HepG2 (cell line): ENCODE measurements around the gene ZNF629. TPM values are rescaled to one million over a fixed set of nuclear protein-coding genes. Genes with fewer than 3 reads are reported as not detected.

ENCODE experiments used
- PRPF4 ChIP-seq: fragments of 200-400 bp; formaldehyde crosslinking; IDR thresholded peaks from 2 replicates; pipeline ENCODE4 v1.6.1; 2016; ENCODE audit warnings: low read length, low read depth; ENCODE audit not compliant: poor library complexity, severe bottlenecking
- REL ChIP-seq: sonication (generic); formaldehyde crosslinking; conservative IDR thresholded peaks from 2 replicates; pipeline ENCODE4 v1.8.0; 2022; ENCODE audit warnings: mild to moderate bottlenecking, missing genetic modification reagents, moderate library complexity
- TRIM24 ChIP-seq: sonication (generic); formaldehyde crosslinking; IDR thresholded peaks from 2 replicates; pipeline ENCODE4 v1.8.0; 2022; ENCODE audit warnings: mild to moderate bottlenecking, missing genetic modification reagents
- XBP1 ChIP-seq: sonication (generic); formaldehyde crosslinking; IDR thresholded peaks from 2 replicates; pipeline ENCODE4 v1.5.0; 2020; ENCODE audit warnings: missing genetic modification reagents
- ZBTB21 ChIP-seq: sonication (generic); formaldehyde crosslinking; IDR thresholded peaks from 2 replicates; pipeline ENCODE4 v1.4.0; 2020; ENCODE audit warnings: missing genetic modification reagents
- ZNF678 ChIP-seq: sonication (generic); formaldehyde crosslinking; IDR thresholded peaks from 2 replicates; pipeline ENCODE4 v1.4.0; 2020; ENCODE audit warnings: mild to moderate bottlenecking, missing genetic modification reagents
- polyA plus RNA-seq, 8 experiments: library from polyadenylated mRNA; depleted of rRNA in 3 of 8; stranded (reverse) in 7 of 8; unstranded in 1 of 8; fragments of >200 nt; fragmentation: Illumina TruSeq in 4 of 8; extraction: Trizol in 4 of 8; gene quantifications; 2 replicates each; pipeline versions ENCODE4 v1.2.1 to v1.2.3, GENCODE V29; 2011 to 2016; ENCODE audit warnings: low read depth in 4 of 8, missing spikeins in 1 of 8, mixed read lengths in 1 of 8; ENCODE audit not compliant: insufficient read depth in 1 of 8
- total RNA-seq, 5 experiments: library from RNA; depleted of rRNA; stranded (reverse); fragments of >200 nt; fragmentation: Illumina TruSeq; extraction: Trizol; gene quantifications; 2 replicates each; pipeline ENCODE4 v1.2.3, GENCODE V29; 2016; ENCODE audit warnings: low read depth in 1 of 5
- TF ChIP-seq, protein P1 (sequence below): sonication (generic); formaldehyde crosslinking; IDR thresholded peaks from 2 replicates; pipeline ENCODE4 v1.4.0; 2020; ENCODE audit warnings: missing genetic modification reagents
- TF ChIP-seq, protein P2 (sequence below): sonication (generic); formaldehyde crosslinking; IDR thresholded peaks from 2 replicates; pipeline ENCODE4 v1.5.1; 2020; ENCODE audit warnings: missing genetic modification reagents, mild to moderate bottlenecking, borderline replicate concordance
- TF ChIP-seq, protein P3 (sequence below): sonication (generic); formaldehyde crosslinking; IDR thresholded peaks from 2 replicates; pipeline ENCODE4 v1.5.1; 2020; ENCODE audit warnings: mild to moderate bottlenecking, missing genetic modification reagents

Gene ZNF629
- total and polyA plus RNA-seq, 2 of the 13 experiments (the other 11 are each of a cell fraction or from before 2014, with no cell fraction given), result 6.1 to 16.5 TPM

DNA sequence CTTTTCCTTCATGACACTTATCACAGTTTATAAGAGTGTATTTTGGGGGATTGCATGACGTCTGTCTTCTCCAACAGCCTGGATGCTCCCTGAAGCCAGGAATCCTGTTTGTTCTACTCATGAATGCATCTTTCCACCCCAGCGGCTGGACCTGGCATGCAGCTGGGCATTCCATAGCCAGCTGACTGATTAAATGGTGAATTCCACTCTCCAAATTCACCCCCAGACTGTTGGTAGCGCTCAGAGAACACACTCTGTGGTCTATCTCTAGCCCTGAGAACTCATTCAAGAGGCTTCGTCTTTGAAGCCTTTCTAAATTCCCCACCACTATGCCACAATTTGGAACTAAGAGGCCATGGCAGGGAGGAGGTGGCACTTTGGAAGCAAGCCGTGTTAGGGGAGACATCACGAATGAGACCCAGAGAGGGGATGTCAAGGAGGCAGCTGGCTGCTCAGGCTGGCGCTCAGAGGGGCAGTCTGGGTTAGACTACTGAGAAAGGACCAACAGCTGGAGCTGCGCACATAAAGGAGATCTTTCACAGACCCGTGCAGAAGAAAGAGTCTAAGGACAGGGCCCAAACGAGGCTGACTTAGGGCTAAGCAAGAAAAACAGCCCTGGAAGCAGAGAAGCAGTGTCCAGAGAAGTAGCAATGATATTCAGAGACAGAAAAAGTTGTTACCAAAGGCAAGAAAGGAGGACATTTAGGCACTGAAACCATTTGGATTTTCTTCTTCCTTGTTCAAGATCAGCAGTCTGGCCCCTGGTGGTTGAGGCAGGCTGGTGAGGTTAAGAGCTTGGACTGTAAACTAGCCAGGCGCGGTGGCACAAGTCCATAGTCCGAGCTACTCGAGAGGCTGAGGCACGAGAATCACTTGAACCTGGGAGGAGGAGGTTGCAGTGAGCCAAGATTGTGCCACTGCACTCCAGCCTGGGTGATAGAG lies 42.4 kb upstream of the ZNF629 start (continued):
- TF ChIP-seq, protein P1, sequence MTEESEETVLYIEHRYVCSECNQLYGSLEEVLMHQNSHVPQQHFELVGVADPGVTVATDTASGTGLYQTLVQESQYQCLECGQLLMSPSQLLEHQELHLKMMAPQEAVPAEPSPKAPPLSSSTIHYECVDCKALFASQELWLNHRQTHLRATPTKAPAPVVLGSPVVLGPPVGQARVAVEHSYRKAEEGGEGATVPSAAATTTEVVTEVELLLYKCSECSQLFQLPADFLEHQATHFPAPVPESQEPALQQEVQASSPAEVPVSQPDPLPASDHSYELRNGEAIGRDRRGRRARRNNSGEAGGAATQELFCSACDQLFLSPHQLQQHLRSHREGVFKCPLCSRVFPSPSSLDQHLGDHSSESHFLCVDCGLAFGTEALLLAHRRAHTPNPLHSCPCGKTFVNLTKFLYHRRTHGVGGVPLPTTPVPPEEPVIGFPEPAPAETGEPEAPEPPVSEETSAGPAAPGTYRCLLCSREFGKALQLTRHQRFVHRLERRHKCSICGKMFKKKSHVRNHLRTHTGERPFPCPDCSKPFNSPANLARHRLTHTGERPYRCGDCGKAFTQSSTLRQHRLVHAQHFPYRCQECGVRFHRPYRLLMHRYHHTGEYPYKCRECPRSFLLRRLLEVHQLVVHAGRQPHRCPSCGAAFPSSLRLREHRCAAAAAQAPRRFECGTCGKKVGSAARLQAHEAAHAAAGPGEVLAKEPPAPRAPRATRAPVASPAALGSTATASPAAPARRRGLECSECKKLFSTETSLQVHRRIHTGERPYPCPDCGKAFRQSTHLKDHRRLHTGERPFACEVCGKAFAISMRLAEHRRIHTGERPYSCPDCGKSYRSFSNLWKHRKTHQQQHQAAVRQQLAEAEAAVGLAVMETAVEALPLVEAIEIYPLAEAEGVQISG (CRISPR knock-in tag), result peak; percentile 55
- no peak for TF ChIP-seq XBP1 (CRISPR knock-in tag)
- no peak for TF ChIP-seq TRIM24 (CRISPR knock-in tag)
- TF ChIP-seq, protein P2, sequence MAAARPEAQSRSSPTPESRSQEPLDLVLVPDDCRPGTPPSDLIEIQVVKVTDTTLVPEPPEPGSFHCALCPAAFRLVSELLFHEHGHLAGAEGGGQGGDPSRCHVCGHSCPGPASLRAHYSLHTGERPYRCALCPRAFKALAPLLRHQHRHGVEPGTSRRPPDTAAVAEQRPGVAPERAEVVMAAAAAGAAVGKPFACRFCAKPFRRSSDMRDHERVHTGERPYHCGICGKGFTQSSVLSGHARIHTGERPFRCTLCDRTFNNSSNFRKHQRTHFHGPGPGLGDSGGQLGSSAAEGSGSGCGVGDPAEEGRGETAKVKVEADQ (CRISPR knock-in tag), result no peak
- no peak for TF ChIP-seq REL
- TF ChIP-seq PRPF4, result no peak
- TF ChIP-seq ZNF678 (CRISPR knock-in tag), result no peak
- TF ChIP-seq ZBTB21 (CRISPR knock-in tag), result no peak
- TF ChIP-seq, protein P3, sequence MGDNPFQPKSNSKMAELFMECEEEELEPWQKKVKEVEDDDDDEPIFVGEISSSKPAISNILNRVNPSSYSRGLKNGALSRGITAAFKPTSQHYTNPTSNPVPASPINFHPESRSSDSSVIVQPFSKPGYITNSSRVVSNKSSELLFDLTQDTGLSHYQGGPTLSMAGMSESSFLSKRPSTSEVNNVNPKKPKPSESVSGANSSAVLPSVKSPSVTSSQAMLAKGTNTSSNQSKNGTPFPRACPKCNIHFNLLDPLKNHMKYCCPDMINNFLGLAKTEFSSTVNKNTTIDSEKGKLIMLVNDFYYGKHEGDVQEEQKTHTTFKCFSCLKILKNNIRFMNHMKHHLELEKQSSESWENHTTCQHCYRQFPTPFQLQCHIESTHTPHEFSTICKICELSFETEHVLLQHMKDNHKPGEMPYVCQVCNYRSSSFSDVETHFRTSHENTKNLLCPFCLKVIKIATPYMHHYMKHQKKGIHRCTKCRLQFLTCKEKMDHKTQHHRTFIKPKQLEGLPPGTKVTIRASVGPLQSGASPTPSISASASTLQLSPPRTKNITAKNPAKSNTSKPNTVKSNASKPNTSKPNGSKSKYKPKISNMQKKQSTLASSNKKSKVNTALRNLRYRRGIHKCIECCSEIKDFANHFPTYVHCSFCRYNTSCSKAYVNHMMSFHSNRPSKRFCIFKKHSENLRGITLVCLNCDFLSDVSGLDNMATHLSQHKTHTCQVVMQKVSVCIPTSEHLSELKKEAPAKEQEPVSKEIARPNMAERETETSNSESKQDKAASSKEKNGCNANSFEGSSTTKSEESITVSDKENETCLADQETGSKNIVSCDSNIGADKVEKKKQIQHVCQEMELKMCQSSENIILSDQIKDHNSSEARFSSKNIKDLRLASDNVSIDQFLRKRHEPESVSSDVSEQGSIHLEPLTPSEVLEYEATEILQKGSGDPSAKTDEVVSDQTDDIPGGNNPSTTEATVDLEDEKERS (CRISPR knock-in tag), result 0 out of 2 replicates have a peak, but pooled peaks have one; percentile 27
